GM21717 (cell line): ENCODE measurements around the gene TROAP.
"Not testable (repeated sequence)": the region's sequence is repeated elsewhere in the genome, so short reads cannot be mapped to it uniquely, and the experiment has no call there.

Experiments
- ATAC-seq: cut with Tn5 transposase; IDR thresholded peaks from one replicate; pipeline ENCODE4 v1.9.1; 2021; ENCODE audit warnings: mild to moderate bottlenecking, moderate library complexity; ENCODE audit not compliant: unreplicated experiment

TROAP gene

DNA sequence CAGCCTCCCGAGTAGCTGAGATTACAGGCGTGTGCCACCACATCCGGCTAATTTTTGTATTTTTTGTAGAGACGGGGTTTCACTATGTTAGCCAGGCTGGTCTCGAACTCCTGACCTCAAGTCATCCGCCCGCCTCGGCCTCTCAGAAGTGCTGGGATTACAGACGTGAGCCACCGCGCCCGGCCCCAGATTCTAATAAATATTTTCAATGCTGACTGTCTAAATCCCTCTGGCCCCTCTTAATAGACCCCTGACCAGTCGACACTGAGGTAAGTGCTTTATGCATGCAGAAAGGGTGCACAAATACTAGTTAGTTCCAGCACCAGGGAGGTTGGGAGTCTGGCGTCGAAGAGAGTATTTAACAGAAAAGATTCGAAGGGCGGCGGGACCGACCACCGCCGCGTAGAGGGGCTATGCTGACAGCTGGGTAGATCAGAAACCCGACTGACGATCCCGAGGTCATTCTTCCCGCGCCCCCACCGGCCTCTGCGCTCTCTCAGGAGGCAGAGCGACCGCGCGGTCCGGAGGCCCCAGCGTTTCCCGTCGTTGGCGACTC is 43.1 kb downstream of the TROAP start:
- ATAC-seq: peak; percentile 21

DNA sequence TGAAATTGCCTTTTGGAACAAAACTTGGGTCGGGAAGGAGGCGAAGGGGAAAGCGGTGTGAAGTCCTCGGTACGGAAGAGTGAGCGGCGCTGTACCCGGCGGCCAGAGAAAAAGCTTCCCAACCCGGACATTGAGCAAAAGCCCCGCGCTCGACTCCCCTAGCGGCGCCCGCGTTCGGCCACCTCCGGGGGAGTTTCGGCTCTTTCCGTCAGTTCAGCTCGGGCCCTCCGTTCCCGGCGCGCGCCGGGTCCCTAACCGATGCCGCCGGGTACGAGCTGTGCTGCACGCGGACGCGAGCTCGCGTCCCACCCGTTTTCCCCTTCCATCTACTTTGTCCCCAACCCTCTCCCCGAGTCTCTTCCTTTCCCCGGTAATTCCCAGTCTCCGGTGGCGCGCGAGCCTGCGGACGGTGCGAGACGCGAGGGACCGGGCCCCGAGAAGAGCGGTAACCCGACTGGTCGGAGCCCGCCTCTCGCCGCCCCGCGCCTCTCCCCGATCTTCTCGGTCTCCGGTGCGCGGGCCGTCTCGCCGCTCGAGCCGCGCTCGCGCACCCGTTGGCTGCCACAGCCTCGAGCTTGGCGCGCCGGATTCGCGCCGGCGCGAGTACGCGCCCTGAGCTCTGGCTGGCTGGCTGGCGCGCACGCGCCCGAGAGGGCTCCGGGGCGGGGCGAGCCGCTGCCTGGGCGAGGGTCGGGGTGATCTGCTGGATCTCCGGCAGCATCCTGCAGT is 43.8 kb downstream of the TROAP start:
- ATAC-seq: peak; percentile 55

DNA sequence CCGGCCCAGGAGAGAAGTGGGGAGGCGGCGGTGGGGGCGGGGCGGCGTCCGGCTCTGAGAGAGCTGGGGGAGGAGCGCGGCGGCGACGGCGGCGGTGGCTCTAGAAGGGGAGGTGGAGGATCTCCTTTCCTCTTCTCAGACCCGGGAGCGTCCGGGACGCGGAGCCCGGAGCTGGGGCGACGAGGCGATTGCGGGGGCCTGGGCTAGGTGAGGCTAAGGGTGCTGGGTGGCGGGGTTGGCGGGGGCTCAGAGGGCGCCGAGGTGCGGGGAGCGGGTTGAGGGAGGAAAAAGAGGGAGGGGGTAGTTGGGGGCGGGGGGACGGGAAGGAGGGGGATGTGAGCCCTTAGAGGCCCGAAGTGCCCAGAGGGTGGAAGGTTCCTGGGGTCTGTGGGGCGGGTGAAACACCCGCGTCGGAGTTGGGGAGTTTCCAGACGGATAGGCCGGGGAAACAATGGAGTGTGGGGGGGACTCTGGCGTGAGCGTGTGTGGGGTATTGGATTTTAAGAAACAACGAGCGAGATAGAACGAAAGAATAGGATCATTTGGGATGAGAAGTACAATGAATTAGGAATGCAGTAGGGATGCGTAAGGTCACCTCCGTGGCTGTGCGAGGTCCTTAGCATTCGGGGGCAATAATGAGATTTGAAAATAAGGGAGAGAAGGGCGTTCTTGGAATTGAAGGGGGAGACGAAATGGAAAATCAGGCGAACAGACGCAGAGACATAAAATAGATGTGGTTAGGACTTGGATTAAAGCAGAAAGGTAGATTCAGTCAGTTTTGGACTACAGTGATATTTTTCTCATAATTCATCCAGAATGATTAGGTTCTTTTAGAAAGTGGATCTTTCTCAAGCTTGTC is 44.6 kb downstream of the TROAP start, which contains the start of gene SPATS2:
TSS of gene SPATS2 (plus strand) at position 82 of the 859 bp plus-strand sequence. CDS start 93,551 bp downstream, outside the sequence.
- ATAC-seq: no peak

GRCh38 chr12:49368240-49368600 is 45.2 kb downstream of the TROAP start:
- ATAC-seq: no peak

DNA sequence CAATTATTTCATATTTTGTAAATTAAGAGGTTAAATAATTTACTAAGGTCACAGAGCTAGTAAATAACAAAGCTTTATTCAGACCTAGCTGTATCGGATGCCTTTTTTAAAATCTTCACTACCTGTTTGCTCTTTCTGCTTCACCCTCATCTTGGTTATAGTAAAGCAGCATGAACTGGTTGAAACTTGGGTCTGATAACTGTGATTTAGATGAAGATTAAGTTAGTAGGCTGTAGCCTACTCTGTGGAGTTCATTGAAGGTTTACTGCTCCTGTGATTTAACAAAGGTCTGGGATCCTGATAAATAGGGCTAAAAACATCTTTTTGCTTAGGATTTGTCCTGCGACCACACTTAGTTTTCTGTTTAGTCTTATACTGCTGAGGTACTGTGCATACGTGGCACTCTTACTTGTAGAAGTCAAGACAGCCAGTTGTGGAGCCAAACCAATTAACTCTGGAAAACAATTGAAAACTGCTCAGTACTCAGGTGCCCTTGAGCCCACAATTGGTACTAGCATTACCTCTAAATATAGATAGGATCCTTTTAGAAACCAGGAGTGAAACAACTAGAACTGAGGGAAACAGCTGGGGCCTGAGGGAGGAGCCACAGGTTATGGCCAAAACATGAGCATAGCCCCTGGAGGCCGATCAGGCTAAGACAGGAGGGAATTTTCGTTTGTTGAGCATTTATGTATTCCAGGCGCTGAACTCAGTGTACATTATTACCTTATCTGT is 46.5 kb downstream of the TROAP start:
- ATAC-seq: peak; percentile 45

- ATAC-seq: no peak
These were observed 47.5 kb downstream of the TROAP start for GRCh38 chr12:49370539-49370938.

- ATAC-seq: no peak
These were observed 52.4 kb downstream of the TROAP start for GRCh38 chr12:49375406-49375805.

- ATAC-seq: no peak
These were observed 54.3 kb downstream of the TROAP start for GRCh38 chr12:49377386-49377785.

- ATAC-seq: not testable (repeated sequence)
These were observed 57.1 kb downstream of the TROAP start for GRCh38 chr12:49380184-49380583.
